Measurements from ENCODE around the gene FAM131B.

DNA sequence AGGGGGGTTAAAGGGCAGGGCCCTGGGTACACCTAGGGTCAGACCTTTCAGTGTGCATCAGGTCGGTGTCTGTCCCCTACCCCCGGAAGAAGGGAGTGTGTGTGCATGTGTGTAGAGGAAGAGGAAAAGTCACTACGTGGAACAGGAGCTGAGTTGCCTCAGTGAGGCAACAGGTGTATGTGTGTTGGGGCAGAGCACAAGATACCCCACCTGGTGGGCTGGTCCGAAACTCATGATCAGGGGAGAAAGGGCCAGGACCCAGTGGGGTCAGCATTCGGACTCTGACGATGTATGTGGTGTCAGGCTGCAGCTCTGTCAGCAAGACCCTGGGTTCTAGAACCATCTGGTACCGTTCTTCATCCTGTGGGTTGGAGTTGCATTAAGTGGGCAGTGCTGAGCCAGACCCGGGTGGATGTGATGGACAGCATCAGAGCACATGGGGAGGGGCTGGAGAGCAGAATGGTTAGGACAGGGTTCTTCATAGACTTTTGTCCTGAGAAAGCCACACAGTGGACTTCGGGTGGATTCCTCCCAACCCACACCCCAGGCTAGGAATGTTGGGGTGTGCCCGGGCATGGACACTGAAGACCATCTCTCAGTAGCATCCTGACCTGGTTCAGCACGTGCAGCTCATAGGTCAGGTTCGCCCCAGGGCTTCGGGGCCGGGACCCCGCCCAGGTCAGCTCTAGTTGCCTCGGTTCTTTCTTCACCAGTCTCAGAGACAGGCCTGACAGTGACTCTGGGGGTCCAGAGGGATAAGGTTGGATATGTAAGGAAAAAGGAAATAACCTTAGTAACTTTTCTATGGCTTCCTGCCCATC lies 35.4 kb upstream of the FAM131B start:
- TF ChIP-seq POLR2A (IDR thresholded peaks at IDR 0.05) (no peak), POLR2AphosphoS5 (IDR thresholded peaks at IDR 0.05) (no peak)
- TF ChIP-seq, protein P1, sequence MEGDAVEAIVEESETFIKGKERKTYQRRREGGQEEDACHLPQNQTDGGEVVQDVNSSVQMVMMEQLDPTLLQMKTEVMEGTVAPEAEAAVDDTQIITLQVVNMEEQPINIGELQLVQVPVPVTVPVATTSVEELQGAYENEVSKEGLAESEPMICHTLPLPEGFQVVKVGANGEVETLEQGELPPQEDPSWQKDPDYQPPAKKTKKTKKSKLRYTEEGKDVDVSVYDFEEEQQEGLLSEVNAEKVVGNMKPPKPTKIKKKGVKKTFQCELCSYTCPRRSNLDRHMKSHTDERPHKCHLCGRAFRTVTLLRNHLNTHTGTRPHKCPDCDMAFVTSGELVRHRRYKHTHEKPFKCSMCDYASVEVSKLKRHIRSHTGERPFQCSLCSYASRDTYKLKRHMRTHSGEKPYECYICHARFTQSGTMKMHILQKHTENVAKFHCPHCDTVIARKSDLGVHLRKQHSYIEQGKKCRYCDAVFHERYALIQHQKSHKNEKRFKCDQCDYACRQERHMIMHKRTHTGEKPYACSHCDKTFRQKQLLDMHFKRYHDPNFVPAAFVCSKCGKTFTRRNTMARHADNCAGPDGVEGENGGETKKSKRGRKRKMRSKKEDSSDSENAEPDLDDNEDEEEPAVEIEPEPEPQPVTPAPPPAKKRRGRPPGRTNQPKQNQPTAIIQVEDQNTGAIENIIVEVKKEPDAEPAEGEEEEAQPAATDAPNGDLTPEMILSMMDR (IDR thresholded peaks at IDR 0.05 in 8 of 11, conservative IDR thresholded peaks at IDR 0.05 in 3 of 11): no peak

Data from spleen (tissue), 7 donors.